Endodermal cell (in vitro differentiated cells): ENCODE measurements around the gene ADIG. TPM values are rescaled to one million over a fixed set of nuclear protein-coding genes. Genes with fewer than 3 reads are reported as not detected.
"Not testable (repeated sequence)": the region's sequence is repeated elsewhere in the genome, so short reads cannot be mapped to it uniquely, and the experiment has no call there.

Experiments
- DNase-seq: peaks from one replicate; pipeline ENCODE4 v3.0.0-alpha.2; 2017
- H3K27ac ChIP-seq: 2 replicates; pipeline ENCODE4 v1.5.1; 2013; ENCODE audit warnings: mild to moderate bottlenecking, low read depth, low read length, moderate library complexity
- H3K27me3 ChIP-seq: 2 replicates; pipeline ENCODE4 v1.6.1; 2013; ENCODE audit warnings: mild to moderate bottlenecking, low read length, moderate library complexity; ENCODE audit not compliant: insufficient read depth, control insufficient read depth, poor library complexity, severe bottlenecking
- H3K36me3 ChIP-seq: 2 replicates; pipeline ENCODE4 v1.7.0; 2013; ENCODE audit warnings: mild to moderate bottlenecking, low read length, moderate library complexity; ENCODE audit not compliant: control insufficient read depth, insufficient read depth
- H3K4me1 ChIP-seq: one replicate; pipeline ENCODE4 v1.7.0; 2013; ENCODE audit warnings: low read length; ENCODE audit not compliant: control insufficient read depth, insufficient read depth
- H3K4me3 ChIP-seq: 2 replicates; pipeline ENCODE4 v1.5.1; 2013; ENCODE audit warnings: mild to moderate bottlenecking, low read length, moderate library complexity
- H3K9ac ChIP-seq: 2 replicates; pipeline ENCODE4 v1.6.1; 2013; ENCODE audit warnings: mild to moderate bottlenecking, low read length, moderate library complexity; ENCODE audit not compliant: poor library complexity, severe bottlenecking; ENCODE audit errors: extremely low read depth
- H3K9me3 ChIP-seq: 2 replicates; pipeline ENCODE4 v1.6.1; 2013; ENCODE audit warnings: mild to moderate bottlenecking, low read length, moderate library complexity; ENCODE audit not compliant: control insufficient read depth
- H3K27ac Mint-ChIP-seq: 2 replicates; pipeline ENCODE4 v1.8.0; 2020; ENCODE audit warnings: mixed read lengths
- H3K27me3 Mint-ChIP-seq: 2 replicates; pipeline ENCODE4 v1.8.0; 2021; ENCODE audit warnings: mild to moderate bottlenecking, mixed read lengths; ENCODE audit not compliant: insufficient read depth
- H3K36me3 Mint-ChIP-seq: 2 replicates; pipeline ENCODE4 v1.8.0; 2020; ENCODE audit warnings: low read depth, mixed read lengths
- H3K4me1 Mint-ChIP-seq: 2 replicates; pipeline ENCODE4 v1.8.0; 2020; ENCODE audit warnings: mixed read lengths
- H3K4me3 Mint-ChIP-seq: 2 replicates; pipeline ENCODE4 v1.8.0; 2020; ENCODE audit warnings: mild to moderate bottlenecking, moderate library complexity, mixed read lengths
- H3K9me3 Mint-ChIP-seq: 2 replicates; pipeline ENCODE4 v1.8.0; 2020; ENCODE audit warnings: mild to moderate bottlenecking, mixed read lengths
- CTCF ChIP-seq: fragments of 200-600 bp; sonication (generic); conservative IDR thresholded peaks from 2 replicates; pipeline ENCODE4 v1.5.0; 2021; ENCODE audit warnings: antibody characterized with exemption, mild to moderate bottlenecking
- WGBS, 2 experiments: methylation state at CpG; one replicate each; pipeline versions ENCODE4 v1.1.5 to v1.1.7; 2013; ENCODE audit warnings: missing lambda C conversion rate in 2 of 2, mixed read lengths in 1 of 2; ENCODE audit not compliant: insufficient coverage in 1 of 2, insufficient read length in 1 of 2; 5-methylcytosine and 5-hydroxymethylcytosine counted together
- total RNA-seq, 2 donors: library from RNA; stranded (reverse); fragmentation: NEBNext Ultra II Directional in 1 of 2; extraction: Animal tissue kit (Norgen Biotek cat#: 25700) in 1 of 2; gene quantifications; 2 replicates in 1 of 2; 3 replicates in 1 of 2; pipeline ENCODE4 v1.2.1, GENCODE V29; 2021

The ADIG gene
- total RNA-seq, 2 donors from 2014 or later = not detected

GRCh38 chr20:38589967-38590675, 9.1 kb downstream of the ADIG start:
- Mint-ChIP-seq H3K9me3 (no peaks in the 10 kb centered on the region), H3K4me1 (peaks cover 7% of the 10 kb centered on the region), H3K27ac (no peak overlapping the region), H3K36me3 (no peaks in the 10 kb centered on the region), H3K27me3 (no peaks in the 10 kb centered on the region), H3K4me3 (no peak overlapping the region)
- no peaks in the 10 kb centered on the region for H3K9me3 ChIP-seq
- no peak for TF ChIP-seq CTCF
- WGBS, 2 experiments = 96 to 100% methylated on average over 2 to 3 of the region's 3 CpGs
- no peak for DNase-seq
- no peak overlapping the region for H3K27ac ChIP-seq
- no peak overlapping the region for H3K4me3 ChIP-seq
- H3K27me3 ChIP-seq = no peaks in the 10 kb centered on the region
- peaks cover 9% of the 10 kb centered on the region for H3K4me1 ChIP-seq
- no peak overlapping the region for H3K9ac ChIP-seq
- no peaks in the 10 kb centered on the region for H3K36me3 ChIP-seq

GRCh38 chr20:38590676-38591473, 9.9 kb downstream of the ADIG start:
- no peaks in the 10 kb centered on the region for H3K9me3 Mint-ChIP-seq
- H3K9ac ChIP-seq = no peak overlapping the region
- no peaks in the 10 kb centered on the region for H3K36me3 ChIP-seq
- no peaks in the 10 kb centered on the region for H3K9me3 ChIP-seq
- no peaks in the 10 kb centered on the region for H3K27me3 ChIP-seq
- H3K27ac Mint-ChIP-seq = peak overlapping the region; percentile 10
- peaks cover 7% of the 10 kb centered on the region for H3K4me1 Mint-ChIP-seq
- H3K27me3 Mint-ChIP-seq = no peaks in the 10 kb centered on the region
- no peak overlapping the region for H3K27ac ChIP-seq
- no peaks in the 10 kb centered on the region for H3K36me3 Mint-ChIP-seq
- peak; percentile 70 for DNase-seq
- no peak for TF ChIP-seq CTCF
- H3K4me1 ChIP-seq = peaks cover 9% of the 10 kb centered on the region
- no peak overlapping the region for H3K4me3 ChIP-seq
- 74 to 87% methylated on average over 6 to 18 of the region's 18 CpGs for WGBS, 2 experiments
- no peak overlapping the region for H3K4me3 Mint-ChIP-seq

- Histone ChIP-seq H3K4me3 (no peak overlapping the region), H3K9me3 (no peaks in the 10 kb centered on the region), H3K4me1 (peaks cover 9% of the 10 kb centered on the region), H3K36me3 (no peaks in the 10 kb centered on the region), H3K27me3 (no peaks in the 10 kb centered on the region), H3K27ac (no peak overlapping the region), H3K9ac (peak overlapping the region; percentile 35)
- no peak for TF ChIP-seq CTCF
- H3K4me1 Mint-ChIP-seq = peaks cover 9% of the 10 kb centered on the region
- no peaks in the 10 kb centered on the region for H3K36me3 Mint-ChIP-seq
- no peak overlapping the region for H3K4me3 Mint-ChIP-seq
- H3K9me3 Mint-ChIP-seq = peaks cover under 1% of the 10 kb centered on the region
- peak overlapping the region; percentile 63 for H3K27ac Mint-ChIP-seq
- peak; percentile 75 for DNase-seq
- no peaks in the 10 kb centered on the region for H3K27me3 Mint-ChIP-seq
- WGBS, 2 experiments = 85 to 89% methylated on average over 16 to 21 of the region's 21 CpGs
Observed at GRCh38 chr20:38591474-38592410, 10.7 kb downstream of the ADIG start.

GRCh38 chr20:38592411-38592790, 11.4 kb downstream of the ADIG start:
- H3K27me3 Mint-ChIP-seq = not testable (repeated sequence)

More at GRCh38 chr20:38592411-38592790, 11.4 kb downstream of the ADIG start:
- H3K36me3 ChIP-seq, H3K9me3 Mint-ChIP-seq, H3K9me3 ChIP-seq, H3K27ac Mint-ChIP-seq, H3K27ac ChIP-seq, H3K27me3 ChIP-seq, H3K36me3 Mint-ChIP-seq, H3K4me1 ChIP-seq, H3K4me3 ChIP-seq, H3K4me3 Mint-ChIP-seq: not testable (repeated sequence)
- peak overlapping the region; percentile 35 for H3K9ac ChIP-seq
- H3K4me1 Mint-ChIP-seq = peaks cover 11% of the 10 kb centered on the region
- peak; percentile 70 for DNase-seq
- 32% methylated on average over 3 of the region's 3 CpGs; no CpG with 5 or more reads in 1 of the 2 experiments for WGBS, 2 experiments
